Left ventricle myocardium inferior (tissue), 1 donor: ENCODE measurements around the gene DPYSL5. TPM values are rescaled to one million over a fixed set of nuclear protein-coding genes. Genes with fewer than 3 reads are reported as not detected.

ENCODE experiments used
- DNase-seq: peaks from one replicate; pipeline ENCODE4 v3.0.0-alpha.2; 2020
- H3K27ac ChIP-seq: fragments of 200-600 bp; replicated peaks from 2 replicates; pipeline ENCODE4 v1.8.0; 2021
- H3K27me3 ChIP-seq: fragments of 200-600 bp; 2 replicates; pipeline ENCODE4 v1.8.0; 2021; ENCODE audit warnings: low read depth
- H3K36me3 ChIP-seq: fragments of 200-600 bp; 2 replicates; pipeline ENCODE4 v1.8.0; 2021
- H3K4me1 ChIP-seq: fragments of 200-600 bp; 2 replicates; pipeline ENCODE4 v1.8.0; 2021
- H3K4me3 ChIP-seq: fragments of 200-600 bp; 2 replicates; pipeline ENCODE4 v1.8.0; 2021; ENCODE audit warnings: mild to moderate bottlenecking, moderate library complexity
- H3K9me3 ChIP-seq: fragments of 200-600 bp; replicated peaks from 2 replicates; pipeline ENCODE4 v1.8.0; 2021
- CTCF ChIP-seq: fragments of 200-600 bp; IDR thresholded peaks from 2 replicates; pipeline ENCODE4 v1.8.0; 2021; ENCODE audit warnings: antibody characterized with exemption, mild to moderate bottlenecking, borderline replicate concordance
- intact Hi-C: fragments of 100-400 bp; cut with micrococcal nuclease; formaldehyde crosslinking; loops from one replicate; pipeline ENCODE4 v1.11.0; 2022
- total RNA-seq: library from RNA; stranded (reverse); fragmentation: NEBNext Ultra II Directional; extraction: Animal tissue kit (Norgen Biotek cat#: 25700); gene quantifications from one replicate; pipeline ENCODE4 v1.2.1, GENCODE V29; 2021
- donor health status: DM: no; HTN: yes; CAD: no; lungs with severe emphysema.

Gene DPYSL5
- total RNA-seq, 1 donor from 2014 or later = not detected

- no peak overlapping the region for H3K27ac ChIP-seq
- H3K36me3 ChIP-seq = no peaks in the 10 kb centered on the region
- no peak overlapping the region for H3K4me3 ChIP-seq
- TF ChIP-seq CTCF = no peak
- peaks cover 10% of the 10 kb centered on the region for H3K4me1 ChIP-seq
- DNase-seq = peak; percentile 66
- no peaks in the 10 kb centered on the region for H3K9me3 ChIP-seq
- intact Hi-C loops = no loop called here
- H3K27me3 ChIP-seq = peaks cover 65% of the 10 kb centered on the region
Observed at GRCh38 chr2:26946841-26947784, 99.2 kb downstream of the DPYSL5 start.

GRCh38 chr2:26948800-26949199, 100.9 kb downstream of the DPYSL5 start:
- no peaks in the 10 kb centered on the region for H3K36me3 ChIP-seq
- intact Hi-C loops = no loop called here
- peaks cover 10% of the 10 kb centered on the region for H3K4me1 ChIP-seq
- no peak for TF ChIP-seq CTCF
- H3K27me3 ChIP-seq = peaks cover 60% of the 10 kb centered on the region
- DNase-seq = no peak
- H3K27ac ChIP-seq = no peak overlapping the region
- no peaks in the 10 kb centered on the region for H3K9me3 ChIP-seq
- H3K4me3 ChIP-seq = no peak overlapping the region

GRCh38 chr2:26950246-26950645, 102.3 kb downstream of the DPYSL5 start:
- Histone ChIP-seq H3K27me3 (peaks cover 58% of the 10 kb centered on the region), H3K36me3 (no peaks in the 10 kb centered on the region), H3K4me1 (peaks cover 10% of the 10 kb centered on the region), H3K4me3 (no peak overlapping the region), H3K27ac (no peak overlapping the region), H3K9me3 (no peaks in the 10 kb centered on the region)
- TF ChIP-seq CTCF = no peak
- intact Hi-C loops = no loop called here
- DNase-seq = no peak

- no peak for TF ChIP-seq CTCF
- intact Hi-C loops = no loop called here
Observed at GRCh38 chr2:26951236-26951635, 103.3 kb downstream of the DPYSL5 start.

GRCh38 chr2:26952374-26952773, 104.4 kb downstream of the DPYSL5 start:
- DNase-seq = no peak
- H3K27me3 ChIP-seq = peaks cover 65% of the 10 kb centered on the region
- no peaks in the 10 kb centered on the region for H3K36me3 ChIP-seq
- no peak overlapping the region for H3K27ac ChIP-seq
- H3K9me3 ChIP-seq = no peaks in the 10 kb centered on the region
- no peak for TF ChIP-seq CTCF
- H3K4me3 ChIP-seq = no peak overlapping the region
- intact Hi-C loops = no loop called here
- H3K4me1 ChIP-seq = peaks cover 4% of the 10 kb centered on the region

More at GRCh38 chr2:26951236-26951635, 103.3 kb downstream of the DPYSL5 start:
- Histone ChIP-seq H3K27ac (no peak overlapping the region), H3K36me3 (no peaks in the 10 kb centered on the region), H3K9me3 (no peaks in the 10 kb centered on the region), H3K4me1 (peaks cover 10% of the 10 kb centered on the region), H3K4me3 (no peak overlapping the region), H3K27me3 (peaks cover 58% of the 10 kb centered on the region)
- no peak for DNase-seq
